ENCODE measurements around the gene MYPN. TPM values are rescaled to one million over a fixed set of nuclear protein-coding genes. Genes with fewer than 3 reads are reported as not detected.

Gene MYPN
- total RNA-seq, 1 donor from 2014 or later, result not detected

- FAIRE-seq, result no peak
Observed at GRCh38 chr10:68092512-68092911, 16.8 kb upstream of the MYPN start.

DNA sequence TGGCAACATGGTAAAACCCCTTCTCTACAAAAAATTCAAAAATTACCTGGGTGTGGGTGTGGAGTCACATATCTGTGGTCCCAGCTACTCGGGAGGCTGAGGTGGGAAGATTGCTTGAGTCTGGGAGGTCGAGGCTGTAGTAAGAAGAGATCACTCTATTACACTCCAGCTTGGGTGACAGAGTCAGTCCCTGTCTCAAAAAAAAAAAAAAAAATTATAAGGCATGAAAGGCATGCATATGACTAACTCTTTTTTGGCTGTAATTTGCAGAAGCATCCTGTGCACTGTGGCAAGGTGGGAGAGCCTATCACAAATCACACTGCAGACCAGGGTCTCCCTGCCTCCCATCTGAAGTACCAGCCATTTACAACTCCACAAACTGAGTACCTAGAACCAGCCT, 14.1 kb upstream of the MYPN start:
- DNase-seq (ENCODE audit: low spot score in 2 of 2) (no peak), FAIRE-seq (no peak)

More at GRCh38 chr10:68092512-68092911, 16.8 kb upstream of the MYPN start:
- DNase-seq (ENCODE audit: low spot score in 2 of 2), result no peak

DNA sequence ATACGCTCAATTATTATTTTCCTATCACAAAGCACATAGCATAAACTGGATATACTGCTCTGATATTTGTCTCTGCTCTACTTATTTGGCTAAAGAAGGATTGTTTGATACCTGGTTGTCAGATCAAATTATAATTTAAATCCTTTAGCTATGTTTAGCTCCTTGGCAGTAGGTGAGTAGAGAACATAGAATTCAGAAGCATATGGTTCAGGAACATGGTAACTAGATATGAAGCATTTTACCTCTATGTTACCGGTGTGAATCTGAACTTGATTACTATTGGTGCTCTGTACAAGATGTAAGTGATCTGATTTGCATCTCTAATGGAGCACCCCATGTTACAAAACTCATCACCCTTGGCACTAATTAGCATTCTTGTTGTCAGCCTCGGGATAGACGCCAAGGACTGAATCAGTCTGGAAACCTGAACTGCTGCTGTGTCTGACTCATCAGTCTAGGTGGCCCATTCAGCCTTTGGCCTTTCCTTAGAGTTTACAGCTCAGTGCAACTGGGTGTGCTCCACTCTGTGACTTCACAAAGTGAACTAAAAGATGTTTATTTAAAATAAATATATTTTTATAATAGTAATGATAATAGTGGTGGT, 12.3 kb upstream of the MYPN start:
- FAIRE-seq, result no peak

GRCh38 chr10:68099736-68100135, 9.6 kb upstream of the MYPN start:
- DNase-seq (ENCODE audit: low spot score in 2 of 2), result no peak
- FAIRE-seq, result no peak

More for the DNA sequence above, 12.3 kb upstream of the MYPN start:
- DNase-seq (ENCODE audit: low spot score in 2 of 2), result no peak

GRCh38 chr10:68101066-68101465, 8.2 kb upstream of the MYPN start:
- no peak for FAIRE-seq
- no peak for DNase-seq (ENCODE audit: low spot score in 2 of 2)

GRCh38 chr10:68103261-68103878, 5.9 kb upstream of the MYPN start:
- DNase-seq (ENCODE audit: low spot score in 2 of 2), result no peak
- FAIRE-seq, result no peak

- DNase-seq (ENCODE audit: low spot score in 2 of 2), result no peak
- FAIRE-seq, result no peak
Observed at GRCh38 chr10:68103901-68104300, 5.4 kb upstream of the MYPN start.

GRCh38 chr10:68105820-68106219, 3.5 kb upstream of the MYPN start:
- no peak for FAIRE-seq
- DNase-seq (ENCODE audit: low spot score in 2 of 2), result no peak

DNA sequence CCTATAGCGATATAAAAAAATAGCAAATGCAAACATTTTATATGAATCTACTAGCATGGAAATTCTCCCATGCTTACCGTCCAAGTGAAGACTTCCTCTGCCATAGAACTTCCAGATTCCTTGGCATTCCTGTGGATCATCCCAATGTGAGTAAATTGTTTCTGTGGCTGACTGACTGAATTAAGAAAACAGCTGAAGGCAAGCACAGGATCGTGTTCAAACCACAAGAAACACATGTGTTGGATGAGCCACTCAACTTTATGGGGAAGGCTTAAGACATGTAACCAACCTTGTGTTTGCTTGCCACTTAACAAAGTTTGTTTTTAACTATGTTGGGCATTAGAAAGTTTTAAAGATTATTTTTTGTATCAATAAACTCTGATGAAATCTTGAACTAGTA, 2.6 kb upstream of the MYPN start:
- FAIRE-seq, result no peak

GRCh38 chr10:68107651-68108050, 1.6 kb upstream of the MYPN start:
- no peak for FAIRE-seq

More for the DNA sequence above, 2.6 kb upstream of the MYPN start:
- DNase-seq (ENCODE audit: low spot score in 2 of 2), result no peak

DNA sequence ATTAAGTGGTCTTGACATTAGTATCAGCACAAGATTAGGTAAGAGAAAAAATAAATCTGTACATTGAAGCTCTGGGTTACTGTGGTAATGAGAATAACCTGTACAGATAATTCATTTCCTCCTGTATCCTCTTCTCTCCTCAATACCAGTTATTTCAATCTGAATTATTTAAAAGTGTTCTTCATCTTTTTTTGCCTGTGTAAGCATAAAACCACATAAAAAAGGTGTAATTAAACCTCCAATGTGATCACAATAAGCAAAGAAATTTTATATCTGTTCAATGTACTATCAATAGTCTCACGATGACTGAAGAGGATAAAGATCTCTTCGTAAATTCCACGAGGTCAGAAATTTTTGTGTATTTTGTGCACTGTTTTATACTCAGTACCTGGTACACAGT, 1.2 kb upstream of the MYPN start:
- DNase-seq (ENCODE audit: low spot score in 2 of 2), result no peak
- FAIRE-seq, result no peak

More at GRCh38 chr10:68107651-68108050, 1.6 kb upstream of the MYPN start:
- DNase-seq (ENCODE audit: low spot score in 2 of 2), result no peak

DNA sequence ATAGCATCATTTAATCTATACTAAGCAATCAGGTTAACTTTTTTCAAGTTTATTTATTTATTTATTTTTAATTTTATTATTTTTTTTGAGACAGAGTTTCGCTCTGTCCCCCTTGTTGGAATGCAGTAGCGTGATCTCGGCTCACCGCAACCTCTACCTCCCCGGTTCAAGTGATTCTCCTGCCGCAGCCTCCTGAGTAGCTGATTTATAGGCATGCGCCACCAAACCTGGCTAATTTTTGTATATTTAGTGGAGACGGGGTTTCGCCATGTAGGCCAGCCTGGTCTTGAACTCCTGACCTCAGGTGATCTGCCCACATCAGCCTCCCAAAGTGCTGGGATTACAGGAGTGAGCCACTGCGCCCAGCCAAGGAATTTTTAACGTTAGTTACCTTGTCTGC, 635 bp upstream of the MYPN start:
- DNase-seq (ENCODE audit: low spot score in 2 of 2) (no peak), FAIRE-seq (no peak)

GRCh38 chr10:68110027-68110426, 739 bp downstream of the MYPN start:
- FAIRE-seq (no peak), DNase-seq (ENCODE audit: low spot score in 2 of 2) (no peak)

GRCh38 chr10:68111584-68111983, 2.3 kb downstream of the MYPN start:
- DNase-seq (ENCODE audit: low spot score in 2 of 2) (no peak), FAIRE-seq (no peak)

DNA sequence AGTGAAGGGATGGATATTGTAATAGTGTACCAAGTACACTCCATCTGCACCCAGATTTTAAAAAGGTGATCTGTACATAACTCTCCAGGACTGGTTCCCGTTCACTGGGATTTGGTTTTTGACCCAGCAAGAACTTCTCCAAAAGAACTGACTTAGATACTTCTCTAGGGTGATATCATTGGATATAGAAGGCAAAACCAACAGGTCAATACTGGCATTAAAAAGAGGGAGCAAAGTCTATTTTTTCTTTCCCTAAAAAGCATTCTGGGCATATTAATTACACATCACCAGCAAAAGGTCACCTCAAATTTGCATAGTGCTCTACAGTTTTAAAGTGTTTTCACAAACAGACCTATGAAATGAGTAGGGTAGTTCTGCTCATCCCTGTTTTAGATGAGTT, 3.5 kb downstream of the MYPN start:
- FAIRE-seq, result no peak
- DNase-seq (ENCODE audit: low spot score in 2 of 2), result no peak

DNA sequence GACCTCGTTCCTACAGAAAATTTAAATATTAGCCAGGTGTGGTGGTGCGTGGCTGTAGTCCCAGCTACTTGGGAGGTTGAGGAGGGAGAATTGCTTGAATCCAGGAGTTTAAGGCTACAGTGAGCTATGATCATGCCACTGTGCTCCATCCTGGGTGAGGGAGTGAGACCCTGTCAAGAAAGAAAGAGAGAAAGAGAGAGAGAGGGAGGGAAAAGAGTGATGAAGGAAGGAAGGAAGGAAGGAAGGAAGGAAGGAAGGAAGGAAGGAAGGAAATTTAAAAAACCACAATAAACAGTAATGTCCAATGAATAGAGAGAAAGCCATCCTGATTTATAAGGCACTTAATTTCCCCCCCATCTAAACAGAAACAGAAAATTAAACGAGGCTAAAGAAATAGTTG, 9.4 kb downstream of the MYPN start:
- no peak for FAIRE-seq

GRCh38 chr10:68121020-68121743, 11.9 kb downstream of the MYPN start:
- FAIRE-seq, result no peak

More for the DNA sequence above, 9.4 kb downstream of the MYPN start:
- DNase-seq (ENCODE audit: low spot score in 2 of 2), result no peak

GRCh38 chr10:68121852-68122251, 12.6 kb downstream of the MYPN start:
- FAIRE-seq, result no peak
- no peak for DNase-seq (ENCODE audit: low spot score in 2 of 2)

More at GRCh38 chr10:68121020-68121743, 11.9 kb downstream of the MYPN start:
- DNase-seq (ENCODE audit: low spot score in 2 of 2), result no peak

- DNase-seq (ENCODE audit: low spot score in 2 of 2) (no peak), FAIRE-seq (no peak)
Observed at GRCh38 chr10:68124718-68125117, 15.4 kb downstream of the MYPN start.

DNA sequence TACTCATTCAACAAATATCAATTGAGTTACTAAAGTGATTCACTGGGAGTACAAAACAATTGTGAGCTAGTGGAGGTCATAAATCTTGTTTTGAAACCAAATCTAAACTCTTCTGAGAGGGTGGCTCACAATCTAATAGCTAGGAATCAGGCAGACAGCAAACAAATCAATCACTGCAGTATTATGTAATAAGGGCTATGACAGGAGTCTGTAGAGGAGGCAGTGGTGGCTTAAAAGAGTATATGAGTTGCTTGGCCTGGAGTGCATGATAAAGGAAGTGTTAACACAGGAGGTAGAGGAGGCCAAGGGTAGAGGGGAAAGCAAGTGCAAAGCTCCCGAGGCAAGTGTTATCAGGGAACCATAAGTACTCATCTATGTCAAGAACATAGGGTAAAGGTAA, 16.5 kb downstream of the MYPN start:
- no peak for FAIRE-seq

DNA sequence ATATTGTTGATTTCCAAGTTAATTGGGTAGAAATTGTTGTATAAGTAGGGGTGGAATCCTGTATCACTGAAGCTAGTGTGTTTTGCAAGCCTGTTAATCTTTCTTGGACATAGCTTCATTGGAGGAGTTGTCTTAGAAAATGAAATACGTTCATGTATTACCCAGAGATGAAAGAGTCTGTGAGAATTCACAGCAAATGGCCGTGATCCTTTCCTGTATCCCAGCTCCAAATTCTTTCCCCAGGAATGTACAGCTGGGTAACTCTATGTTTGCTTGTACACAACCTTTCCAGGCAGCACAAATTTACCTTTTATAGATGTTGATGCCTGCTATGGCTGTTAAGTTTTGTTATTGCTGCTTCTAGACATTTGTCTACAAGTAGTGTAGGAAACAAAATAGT, 18.7 kb downstream of the MYPN start:
- FAIRE-seq (no peak), DNase-seq (ENCODE audit: low spot score in 2 of 2) (no peak)

More for the DNA sequence above, 16.5 kb downstream of the MYPN start:
- DNase-seq (ENCODE audit: low spot score in 2 of 2), result no peak

- DNase-seq (ENCODE audit: low spot score in 2 of 2), result no peak
Observed at GRCh38 chr10:68132391-68132790, 23.1 kb downstream of the MYPN start.

More at GRCh38 chr10:68132391-68132790, 23.1 kb downstream of the MYPN start:
- no peak for FAIRE-seq

Data from frontal cortex (tissue), 4 donors.